Epithelial cell of proximal tubule (primary cell): ENCODE data around the gene PTH. TPM values are rescaled to one million over a fixed set of nuclear protein-coding genes. Genes with fewer than 3 reads are reported as not detected.

Experiments used
- DNase-seq: peaks from one replicate; pipeline ENCODE4 v3.0.0-alpha.2; 2011; ENCODE audit warnings: low read depth
- H3K4me3 ChIP-seq: 2 replicates; pipeline ENCODE4 v1.5.1; 2011; ENCODE audit warnings: low read depth, mild to moderate bottlenecking, low read length
- CTCF ChIP-seq: conservative IDR thresholded peaks from 2 replicates; pipeline ENCODE4 v1.5.1; 2012; ENCODE audit warnings: low read depth, mild to moderate bottlenecking, low read length
- total RNA-seq: library from RNA; depleted of rRNA; stranded (reverse); fragments of >200 nt; gene quantifications from 2 replicates; pipeline ENCODE4 v1.2.3, GENCODE V29; 2015

PTH gene
- total RNA-seq, 1 donor from 2014 or later, result not detected

GRCh38 chr11:13473013-13473722 is 22.6 kb downstream of the PTH start:
- DNase-seq, result no peak
- TF ChIP-seq CTCF, result no peak
- H3K4me3 ChIP-seq, result no peak overlapping the region

GRCh38 chr11:13468750-13469149 is 27.0 kb downstream of the PTH start:
- TF ChIP-seq CTCF, result no peak
- no peak overlapping the region for H3K4me3 ChIP-seq
- no peak for DNase-seq

- peak; percentile 62 for TF ChIP-seq CTCF
- no peak overlapping the region for H3K4me3 ChIP-seq
- no peak for DNase-seq
Observed at GRCh38 chr11:13465909-13466371, 29.9 kb downstream of the PTH start.

- TF ChIP-seq CTCF, result no peak
Observed at GRCh38 chr11:13463779-13464290, 32.0 kb downstream of the PTH start.

GRCh38 chr11:13462901-13463778 is 32.7 kb downstream of the PTH start, which contains the start of gene BTBD10:
Gene BTBD10 (minus strand): TSS chr11:13463222. CDS start chr11:13445124, 18,098 bp downstream.
- no peak for TF ChIP-seq CTCF

More at GRCh38 chr11:13463779-13464290, 32.0 kb downstream of the PTH start:
- DNase-seq, result no peak
- H3K4me3 ChIP-seq, result peak overlapping the region; percentile 89

GRCh38 chr11:13462311-13462900 is 33.4 kb downstream of the PTH start:
- H3K4me3 ChIP-seq, result peak overlapping the region; percentile 89
- no peak for DNase-seq
- TF ChIP-seq CTCF, result no peak

More at GRCh38 chr11:13462901-13463778, 32.7 kb downstream of the PTH start, which contains the start of gene BTBD10:
- peak; percentile 49 for DNase-seq
- peak within 1 kb of the TSS; percentile 89 for H3K4me3 ChIP-seq
